ENCODE measurements around the gene NOC3L.

NOC3L gene

DNA sequence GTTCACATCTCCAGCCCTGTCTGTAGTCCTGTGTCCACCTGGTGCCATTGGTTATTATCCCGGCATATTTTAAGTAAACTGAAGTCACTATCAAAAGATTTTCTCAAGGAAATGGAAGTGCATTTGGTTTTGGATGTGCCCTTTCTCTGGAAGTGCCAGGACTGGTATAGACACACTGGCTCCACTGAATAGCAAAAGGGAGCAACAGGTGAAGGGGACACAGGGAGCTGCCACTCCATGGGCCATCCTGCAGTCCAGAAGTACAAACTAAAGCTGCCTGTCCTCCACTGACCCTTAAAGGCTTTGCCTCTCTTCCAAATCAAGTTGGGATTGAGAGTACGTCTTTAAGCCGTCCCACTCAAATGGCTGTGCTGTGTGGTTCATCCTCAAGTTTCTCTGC lies 62.7 kb downstream of the NOC3L start:
- Histone ChIP-seq H3K36me3 (ENCODE audit: low read depth) (no peaks in the 10 kb centered on the region), H3K4me3 (ENCODE audit: severe bottlenecking) (no peak overlapping the region), H3K27me3 (ENCODE audit: insufficient read depth, poor library complexity, severe bottlenecking) (no peaks in the 10 kb centered on the region), H3K27ac (ENCODE audit: poor library complexity, severe bottlenecking) (no peak overlapping the region), H3K9me3 (ENCODE audit: severe bottlenecking) (no peaks in the 10 kb centered on the region), H3K4me1 (ENCODE audit: insufficient read depth, poor library complexity, severe bottlenecking) (no peaks in the 10 kb centered on the region)
- TF ChIP-seq, protein P1, sequence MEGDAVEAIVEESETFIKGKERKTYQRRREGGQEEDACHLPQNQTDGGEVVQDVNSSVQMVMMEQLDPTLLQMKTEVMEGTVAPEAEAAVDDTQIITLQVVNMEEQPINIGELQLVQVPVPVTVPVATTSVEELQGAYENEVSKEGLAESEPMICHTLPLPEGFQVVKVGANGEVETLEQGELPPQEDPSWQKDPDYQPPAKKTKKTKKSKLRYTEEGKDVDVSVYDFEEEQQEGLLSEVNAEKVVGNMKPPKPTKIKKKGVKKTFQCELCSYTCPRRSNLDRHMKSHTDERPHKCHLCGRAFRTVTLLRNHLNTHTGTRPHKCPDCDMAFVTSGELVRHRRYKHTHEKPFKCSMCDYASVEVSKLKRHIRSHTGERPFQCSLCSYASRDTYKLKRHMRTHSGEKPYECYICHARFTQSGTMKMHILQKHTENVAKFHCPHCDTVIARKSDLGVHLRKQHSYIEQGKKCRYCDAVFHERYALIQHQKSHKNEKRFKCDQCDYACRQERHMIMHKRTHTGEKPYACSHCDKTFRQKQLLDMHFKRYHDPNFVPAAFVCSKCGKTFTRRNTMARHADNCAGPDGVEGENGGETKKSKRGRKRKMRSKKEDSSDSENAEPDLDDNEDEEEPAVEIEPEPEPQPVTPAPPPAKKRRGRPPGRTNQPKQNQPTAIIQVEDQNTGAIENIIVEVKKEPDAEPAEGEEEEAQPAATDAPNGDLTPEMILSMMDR (IDR thresholded peaks at IDR 0.05; ENCODE audit: poor library complexity, severe bottlenecking), result no peak
- no peak for ATAC-seq (ENCODE audit: low read depth)
- no peak for DNase-seq (ENCODE audit: low spot score)

GRCh38 chr10:94299417-94299816 lies 63.3 kb downstream of the NOC3L start:
- H3K36me3 ChIP-seq (ENCODE audit: low read depth), result no peaks in the 10 kb centered on the region
- H3K9me3 ChIP-seq (ENCODE audit: severe bottlenecking), result no peaks in the 10 kb centered on the region
- no peak overlapping the region for H3K27ac ChIP-seq (ENCODE audit: poor library complexity, severe bottlenecking)
- DNase-seq (ENCODE audit: low spot score) (no peak), ATAC-seq (ENCODE audit: low read depth) (no peak)
- TF ChIP-seq, protein P1 (IDR thresholded peaks at IDR 0.05; ENCODE audit: poor library complexity, severe bottlenecking), result no peak
- H3K4me3 ChIP-seq (ENCODE audit: severe bottlenecking), result no peak overlapping the region
- no peaks in the 10 kb centered on the region for H3K27me3 ChIP-seq (ENCODE audit: insufficient read depth, poor library complexity, severe bottlenecking)
- no peaks in the 10 kb centered on the region for H3K4me1 ChIP-seq (ENCODE audit: insufficient read depth, poor library complexity, severe bottlenecking)

DNA sequence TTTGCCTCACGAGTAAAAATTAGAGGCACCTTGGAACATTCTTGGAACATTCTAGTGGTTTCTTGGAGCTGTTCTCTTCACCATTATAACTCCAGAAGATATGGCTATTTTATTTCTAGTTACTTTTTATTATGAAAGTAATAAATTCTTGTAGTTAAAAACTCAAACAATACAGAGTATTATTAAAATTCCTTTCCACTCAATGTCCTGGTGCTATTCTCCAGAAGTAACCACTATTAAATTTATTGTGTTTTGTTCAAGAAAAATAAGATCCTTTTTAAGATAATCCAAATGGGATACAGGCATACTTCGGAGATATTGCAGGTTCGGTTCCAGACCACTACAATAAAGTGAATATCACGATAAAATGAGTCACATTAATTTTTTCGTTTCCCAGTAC lies 68.6 kb downstream of the NOC3L start:
- TF ChIP-seq, protein P1 (IDR thresholded peaks at IDR 0.05; ENCODE audit: poor library complexity, severe bottlenecking), result no peak
- ATAC-seq (ENCODE audit: low read depth), result no peak
- H3K27me3 ChIP-seq (ENCODE audit: insufficient read depth, poor library complexity, severe bottlenecking), result no peaks in the 10 kb centered on the region
- H3K4me3 ChIP-seq (ENCODE audit: severe bottlenecking), result no peak overlapping the region
- DNase-seq (ENCODE audit: low spot score), result no peak
- no peak overlapping the region for H3K27ac ChIP-seq (ENCODE audit: poor library complexity, severe bottlenecking)
- H3K4me1 ChIP-seq (ENCODE audit: insufficient read depth, poor library complexity, severe bottlenecking), result no peaks in the 10 kb centered on the region
- H3K36me3 ChIP-seq (ENCODE audit: low read depth), result no peaks in the 10 kb centered on the region
- no peaks in the 10 kb centered on the region for H3K9me3 ChIP-seq (ENCODE audit: severe bottlenecking)

GRCh38 chr10:94293354-94293753 lies 69.4 kb downstream of the NOC3L start:
- ATAC-seq (ENCODE audit: low read depth) (no peak), DNase-seq (ENCODE audit: low spot score) (no peak)
- no peak overlapping the region for H3K27ac ChIP-seq (ENCODE audit: poor library complexity, severe bottlenecking)
- no peaks in the 10 kb centered on the region for H3K27me3 ChIP-seq (ENCODE audit: insufficient read depth, poor library complexity, severe bottlenecking)
- TF ChIP-seq, protein P1 (IDR thresholded peaks at IDR 0.05; ENCODE audit: poor library complexity, severe bottlenecking), result no peak
- no peaks in the 10 kb centered on the region for H3K4me1 ChIP-seq (ENCODE audit: insufficient read depth, poor library complexity, severe bottlenecking)
- H3K9me3 ChIP-seq (ENCODE audit: severe bottlenecking), result no peaks in the 10 kb centered on the region
- no peaks in the 10 kb centered on the region for H3K36me3 ChIP-seq (ENCODE audit: low read depth)
- H3K4me3 ChIP-seq (ENCODE audit: severe bottlenecking), result no peak overlapping the region

GRCh38 chr10:94292434-94293090 lies 70.2 kb downstream of the NOC3L start:
- Histone ChIP-seq H3K9me3 (ENCODE audit: severe bottlenecking) (no peaks in the 10 kb centered on the region), H3K27me3 (ENCODE audit: insufficient read depth, poor library complexity, severe bottlenecking) (no peaks in the 10 kb centered on the region), H3K4me1 (ENCODE audit: insufficient read depth, poor library complexity, severe bottlenecking) (no peaks in the 10 kb centered on the region), H3K27ac (ENCODE audit: poor library complexity, severe bottlenecking) (no peak overlapping the region), H3K36me3 (ENCODE audit: low read depth) (no peaks in the 10 kb centered on the region), H3K4me3 (ENCODE audit: severe bottlenecking) (no peak overlapping the region)
- TF ChIP-seq, protein P1 (IDR thresholded peaks at IDR 0.05; ENCODE audit: poor library complexity, severe bottlenecking), result no peak
- ATAC-seq (ENCODE audit: low read depth) (no peak), DNase-seq (ENCODE audit: low spot score) (no peak)
